Right ventricle myocardium superior (tissue), 1 donor: ENCODE data around the gene MSH3. TPM values are rescaled to one million over a fixed set of nuclear protein-coding genes. Genes with fewer than 3 reads are reported as not detected.
"Not testable (repeated sequence)": the region's sequence is repeated elsewhere in the genome, so short reads cannot be mapped to it uniquely, and the experiment has no call there.

ENCODE experiments used
- ATAC-seq: fragments of 200-7000 bp; cut with Tn5 transposase; one replicate; pipeline ENCODE4 v1.9.1; 2020; ENCODE audit warnings: mild to moderate bottlenecking; ENCODE audit not compliant: poor library complexity
- DNase-seq: peaks from one replicate; pipeline ENCODE4 v3.0.0-alpha.2; 2020
- intact Hi-C: fragments of 100-400 bp; cut with DNase I; formaldehyde crosslinking; loops from one replicate; pipeline ENCODE4 v1.11.2; 2022
- total RNA-seq: library from RNA; stranded (reverse); fragmentation: NEBNext Ultra II Directional; extraction: Animal tissue kit (Norgen Biotek cat#: 25700); gene quantifications from one replicate; pipeline ENCODE4 v1.2.1, GENCODE V29; 2021
- donor health status: DM: no; HTN: yes; CAD: no; lungs with severe emphysema.

MSH3 gene
- total RNA-seq, 1 donor from 2014 or later = 10.5 TPM

GRCh38 chr5:80806929-80807328, 152.5 kb downstream of the MSH3 start:
- ATAC-seq = no peak
- DNase-seq = no peak
- intact Hi-C loops = no loop called here

DNA sequence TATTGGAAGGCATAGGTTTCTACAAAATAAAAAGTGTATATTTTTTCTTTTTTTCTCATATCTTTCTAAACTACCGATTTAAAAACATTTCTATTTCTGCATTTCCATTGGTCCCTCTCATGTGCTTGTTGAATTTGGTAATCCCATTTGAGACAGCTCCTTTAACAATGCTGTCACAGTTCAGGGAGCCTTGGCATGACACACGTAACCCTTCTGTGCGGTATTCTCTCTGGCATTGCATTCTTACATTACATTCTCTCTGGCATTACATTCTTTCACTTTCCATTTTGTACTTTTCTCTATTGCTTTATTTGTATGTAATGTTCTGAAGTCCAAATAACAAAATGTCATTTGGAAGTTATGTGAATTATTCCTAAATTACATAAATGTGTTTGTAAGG, 155.0 kb downstream of the MSH3 start:
- no peak for ATAC-seq
- DNase-seq = no peak
- intact Hi-C loops = no loop called here

GRCh38 chr5:80810425-80810824, 156.0 kb downstream of the MSH3 start:
- no peak for DNase-seq
- intact Hi-C loops = no loop called here
- no peak for ATAC-seq

GRCh38 chr5:80816590-80816989, 162.1 kb downstream of the MSH3 start:
- intact Hi-C loops = no loop called here
- DNase-seq (no peak), ATAC-seq (no peak)

DNA sequence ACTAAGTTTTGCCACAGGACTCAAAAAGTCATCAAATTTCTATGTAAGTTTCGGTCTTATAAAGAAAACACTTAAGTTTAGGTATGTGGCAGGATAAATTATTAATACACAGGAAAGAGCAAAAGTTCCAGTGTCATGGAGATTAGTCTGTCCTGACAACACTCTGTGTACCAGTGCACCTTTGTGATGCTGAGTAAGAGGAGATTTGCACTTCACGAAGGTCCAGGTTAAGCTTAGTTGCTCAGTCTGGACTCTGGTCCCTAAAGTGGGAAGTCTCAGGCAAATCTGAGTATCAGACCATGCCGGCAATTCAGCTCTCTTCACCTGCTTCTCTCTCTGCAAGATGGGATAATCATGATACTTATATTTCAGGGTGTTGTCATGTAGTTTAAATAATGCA, 166.2 kb downstream of the MSH3 start:
- no peak for DNase-seq
- intact Hi-C loops = no loop called here
- no peak for ATAC-seq

DNA sequence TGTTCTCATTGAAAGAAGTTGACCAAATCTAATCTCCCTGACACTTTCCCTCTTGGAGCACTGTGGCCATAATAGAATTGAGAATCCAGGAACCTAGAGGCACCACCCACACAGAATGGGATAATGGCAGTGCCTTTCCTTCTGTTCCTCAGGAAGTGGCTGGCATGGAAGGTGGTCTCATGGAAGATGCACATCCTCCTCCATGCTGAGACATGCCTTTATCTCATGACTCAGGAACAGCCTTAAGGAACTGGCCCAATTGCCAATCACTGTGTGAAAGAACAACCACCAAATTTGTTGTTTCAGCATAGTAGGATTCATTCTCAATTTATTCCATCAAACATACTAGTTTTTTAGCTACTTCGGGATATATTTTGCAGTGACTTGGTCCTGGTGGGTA, 168.2 kb downstream of the MSH3 start:
- ATAC-seq (no peak), DNase-seq (no peak)
- intact Hi-C loops = no loop called here

GRCh38 chr5:80824159-80824558, 169.7 kb downstream of the MSH3 start:
- intact Hi-C loops, ATAC-seq, DNase-seq: not testable (repeated sequence)

DNA sequence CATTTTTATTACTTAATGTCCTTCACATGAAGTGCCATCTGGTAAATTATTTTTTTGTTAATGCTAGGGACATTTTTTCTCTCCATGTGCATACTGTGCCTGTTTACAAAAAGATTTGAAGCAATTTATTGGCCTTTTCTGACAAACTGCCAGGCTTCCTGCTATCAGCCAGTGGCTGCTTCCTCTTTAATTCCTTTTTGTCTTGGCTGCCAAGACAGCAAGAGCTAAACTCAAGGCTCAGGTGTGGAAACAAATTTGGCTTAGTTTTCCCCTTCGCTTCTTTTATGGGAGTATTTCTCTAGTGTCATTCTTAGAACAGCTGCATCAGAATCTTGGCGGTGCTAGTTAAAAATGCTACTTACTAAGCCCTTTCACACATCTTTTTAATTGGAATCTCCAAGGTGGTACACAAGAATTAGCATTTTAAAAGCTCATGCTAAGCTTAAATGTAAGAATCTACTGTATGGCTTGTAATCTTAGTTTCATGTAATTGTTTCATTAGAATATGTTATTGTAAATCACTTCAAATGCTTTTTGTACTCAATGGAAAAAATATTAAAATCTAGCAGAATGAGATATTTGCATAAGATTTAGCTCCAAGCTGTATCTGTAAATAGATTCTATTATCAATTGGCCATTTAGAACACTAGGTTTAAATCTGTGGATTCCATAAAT, 171.5 kb downstream of the MSH3 start:
- ATAC-seq (no peak), DNase-seq (no peak)
- intact Hi-C loops = no loop called here

DNA sequence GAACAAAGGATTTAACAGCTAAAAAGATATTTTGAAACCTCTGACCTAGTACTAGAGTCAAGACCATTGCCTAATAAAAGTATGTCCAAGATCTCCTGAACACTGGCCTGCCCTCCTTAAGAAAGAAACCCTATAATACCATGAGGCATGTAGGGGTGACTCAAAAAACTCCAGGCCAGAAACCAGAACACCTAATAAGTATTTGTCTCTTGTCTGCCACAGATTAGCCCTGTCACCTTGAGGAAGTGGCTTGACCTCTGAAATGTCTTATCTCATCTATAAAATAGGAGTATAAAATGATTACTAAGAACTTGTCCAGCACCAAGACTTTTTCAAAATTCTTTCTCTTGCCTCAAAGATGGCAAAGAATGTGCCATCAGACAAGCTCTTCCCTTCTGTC, 180.3 kb downstream of the MSH3 start:
- DNase-seq (no peak), ATAC-seq (no peak)
- intact Hi-C loops = no loop called here

GRCh38 chr5:80835128-80835527, 180.7 kb downstream of the MSH3 start:
- ATAC-seq (no peak), DNase-seq (no peak)
- intact Hi-C loops = no loop called here

DNA sequence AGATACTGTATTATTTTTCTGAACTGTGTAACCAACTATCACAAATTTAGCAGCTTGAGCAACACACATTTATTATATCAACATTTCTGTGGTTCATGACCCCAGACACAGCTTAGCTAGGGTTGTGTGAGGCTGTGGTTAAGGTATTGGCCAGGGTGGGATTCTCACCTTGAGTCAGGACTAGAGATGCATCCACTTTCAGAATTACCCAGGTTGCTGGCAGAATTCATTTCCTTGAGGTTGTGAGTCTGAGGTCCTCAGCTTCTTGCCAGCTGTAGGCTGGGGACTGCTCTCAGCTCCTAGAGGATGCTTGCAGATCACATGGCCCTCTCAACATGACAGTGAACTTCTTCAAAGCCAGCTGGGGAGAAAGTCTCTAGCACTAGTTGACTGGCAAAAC, 183.2 kb downstream of the MSH3 start:
- no peak for DNase-seq
- intact Hi-C loops = no loop called here
- ATAC-seq = no peak

- intact Hi-C loops, DNase-seq: not testable (repeated sequence)
Measured at GRCh38 chr5:80841026-80841797, 186.8 kb downstream of the MSH3 start.

DNA sequence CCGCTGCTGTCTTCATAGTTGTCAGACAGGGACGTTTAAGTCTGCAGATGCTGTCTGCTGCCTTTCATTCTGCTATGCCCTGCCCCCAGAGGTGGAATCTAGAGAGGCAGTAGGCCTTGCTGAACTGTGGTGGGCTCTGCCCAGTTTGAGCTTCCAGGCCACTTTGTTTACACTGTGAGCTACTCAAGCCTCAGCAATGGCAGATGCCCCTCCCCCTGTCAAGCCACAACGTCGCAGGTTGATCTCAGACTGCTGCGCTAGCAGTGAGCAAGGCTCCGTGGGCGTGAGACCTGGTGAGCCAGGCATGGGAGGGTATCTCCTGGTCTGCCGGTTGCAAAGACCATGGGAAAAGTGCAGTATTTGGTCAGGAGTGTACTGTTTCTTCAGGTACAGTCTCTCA, 192.0 kb downstream of the MSH3 start:
- DNase-seq, intact Hi-C loops, ATAC-seq: not testable (repeated sequence)

More at GRCh38 chr5:80841026-80841797, 186.8 kb downstream of the MSH3 start:
- ATAC-seq = not testable (repeated sequence)

DNA sequence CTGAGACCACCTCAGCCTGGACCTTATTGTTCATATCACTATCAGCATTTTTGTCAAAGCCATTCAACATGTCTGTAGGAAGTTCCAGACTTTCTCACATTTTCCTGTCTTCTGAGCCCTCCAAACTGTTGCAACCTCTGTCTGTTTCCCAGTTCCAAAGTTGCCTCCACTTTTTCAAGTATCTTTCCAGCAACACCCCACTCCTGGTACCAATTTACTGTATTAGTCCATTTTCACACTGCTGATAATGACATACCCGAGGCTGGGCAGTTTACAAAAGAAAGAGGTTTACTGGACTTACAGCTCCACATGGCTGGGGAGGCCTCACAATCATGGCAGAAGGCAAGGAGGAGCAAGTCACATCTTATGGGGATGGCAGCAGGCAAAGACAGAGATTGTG, 195.7 kb downstream of the MSH3 start:
- ATAC-seq, intact Hi-C loops, DNase-seq: not testable (repeated sequence)

- DNase-seq (no peak), ATAC-seq (no peak)
- intact Hi-C loops = no loop called here
Measured at GRCh38 chr5:80852331-80853245, 198.1 kb downstream of the MSH3 start.

DNA sequence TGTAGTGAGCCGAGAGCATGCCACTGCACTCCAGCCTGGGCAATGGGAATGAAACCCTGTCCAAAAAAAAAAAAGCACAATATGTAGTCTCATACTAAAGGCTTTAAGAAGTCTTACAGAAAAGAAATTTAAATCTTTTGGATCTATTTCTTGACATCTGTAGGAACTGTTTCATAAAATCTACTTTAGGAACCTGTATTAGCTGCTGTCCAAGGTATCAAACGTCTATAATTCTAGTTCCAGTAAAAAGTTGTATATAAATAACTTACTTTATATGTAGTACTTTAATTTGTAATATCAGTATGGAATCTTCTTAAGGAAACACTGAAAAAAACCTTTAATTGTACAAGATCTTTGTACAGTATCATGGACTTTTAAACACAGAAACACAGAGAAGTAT, 199.0 kb downstream of the MSH3 start:
- DNase-seq (no peak), ATAC-seq (no peak)
- intact Hi-C loops = no loop called here

DNA sequence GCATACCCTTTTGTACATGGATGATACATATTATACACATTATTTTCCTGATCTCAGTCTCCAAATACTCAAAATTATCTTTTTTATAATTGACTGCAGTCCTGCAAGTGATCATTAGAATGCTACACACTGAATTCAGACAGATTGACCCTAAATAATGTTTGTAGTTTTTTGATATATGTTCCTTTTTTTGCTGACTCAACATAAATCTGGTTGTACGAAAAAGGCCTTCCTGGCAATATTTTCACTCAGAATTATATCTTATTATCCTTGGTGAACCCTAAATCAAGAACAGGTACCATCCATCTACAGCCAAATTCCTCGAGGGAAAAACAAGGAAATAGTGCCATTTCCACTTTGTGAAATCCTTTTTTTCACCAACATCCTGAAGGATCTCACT, 200.1 kb downstream of the MSH3 start:
- intact Hi-C loops = no loop called here

DNA sequence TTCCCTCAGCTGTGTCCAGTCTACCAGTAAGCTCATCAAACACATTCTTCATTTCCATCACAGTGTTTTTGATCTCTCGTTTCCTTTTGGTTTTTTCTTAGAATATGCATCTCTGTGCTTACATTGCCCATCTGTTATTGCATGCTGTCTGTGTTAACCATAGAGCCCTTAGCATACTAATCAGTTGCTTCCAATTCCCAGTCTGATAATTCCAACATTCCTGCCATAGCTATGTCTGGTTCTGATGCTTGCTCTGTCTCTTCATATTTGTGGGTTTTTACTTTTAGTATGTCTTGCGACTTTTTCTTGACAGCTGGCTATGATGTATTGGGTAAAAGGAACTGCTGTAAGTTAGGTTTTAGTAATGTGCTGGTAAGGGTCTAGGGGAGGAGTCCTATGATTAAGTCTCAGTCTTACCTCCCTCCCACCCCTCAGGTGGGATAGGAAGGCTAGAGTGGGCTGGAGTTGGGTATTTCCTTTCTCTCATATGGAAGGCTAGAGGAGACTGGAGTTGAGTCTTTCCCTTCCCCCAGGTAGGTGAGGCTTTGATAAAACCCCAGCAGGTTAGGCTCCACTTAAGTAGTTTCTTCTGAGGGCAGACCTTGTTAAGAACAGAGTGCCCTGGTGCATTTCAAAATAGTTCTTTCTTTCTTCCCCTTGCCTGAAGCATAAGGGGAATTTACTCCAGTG, 206.6 kb downstream of the MSH3 start:
- DNase-seq (no peak), ATAC-seq (no peak)
- intact Hi-C loops = no loop called here

More for the DNA sequence above, 200.1 kb downstream of the MSH3 start:
- no peak for ATAC-seq
- DNase-seq = no peak

DNA sequence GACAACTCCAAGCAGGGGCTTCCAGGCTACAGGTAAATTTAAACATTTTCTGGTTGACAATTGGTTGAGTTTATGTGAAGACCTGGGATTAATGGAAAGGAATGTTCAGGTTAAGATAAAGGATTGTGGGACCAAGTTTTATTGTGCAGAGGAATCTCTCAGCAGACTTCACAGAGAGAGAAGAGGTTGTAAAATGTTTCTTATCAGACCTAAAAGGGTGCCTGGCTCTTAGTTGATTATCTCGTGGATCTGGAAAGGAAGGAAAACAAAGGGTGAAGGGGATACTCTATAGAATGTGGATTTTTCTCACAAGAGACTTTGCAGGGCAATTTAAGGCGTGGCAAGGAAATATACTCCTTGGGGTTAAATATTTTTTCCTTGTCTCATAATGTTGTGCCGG, 209.3 kb downstream of the MSH3 start:
- intact Hi-C loops = no loop called here
- ATAC-seq (no peak), DNase-seq (no peak)
